Colon (tissue), 2 donors: ENCODE results near the gene STAT1.

Experiments
- FAIRE-seq: peaks from 2 replicates; lab custom pipeline; 2012; peaks lifted over from hg19 to GRCh38; lab: Jason Lieb, UNC
- donor health status: control.
- donor health status: control.

Gene STAT1

DNA sequence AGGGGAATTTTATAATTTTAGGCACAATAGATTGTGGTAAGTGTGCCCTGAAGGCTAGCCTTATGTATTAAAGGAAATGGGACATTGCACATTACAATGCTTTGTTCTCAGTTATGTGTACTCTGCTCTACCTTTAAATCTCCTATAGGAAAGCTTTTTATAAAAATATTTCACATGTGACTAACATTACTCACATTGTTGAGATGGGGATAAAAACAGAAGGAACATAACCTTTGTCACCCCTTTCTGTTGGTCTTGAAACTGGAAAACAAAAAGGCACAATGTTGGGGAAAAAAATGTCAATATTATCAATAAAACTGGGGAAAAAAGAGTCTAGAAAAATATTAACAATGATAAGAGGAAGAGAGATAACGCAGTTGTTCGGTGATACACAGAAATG, 17.3 kb upstream of the STAT1 start:
- no peak for FAIRE-seq

DNA sequence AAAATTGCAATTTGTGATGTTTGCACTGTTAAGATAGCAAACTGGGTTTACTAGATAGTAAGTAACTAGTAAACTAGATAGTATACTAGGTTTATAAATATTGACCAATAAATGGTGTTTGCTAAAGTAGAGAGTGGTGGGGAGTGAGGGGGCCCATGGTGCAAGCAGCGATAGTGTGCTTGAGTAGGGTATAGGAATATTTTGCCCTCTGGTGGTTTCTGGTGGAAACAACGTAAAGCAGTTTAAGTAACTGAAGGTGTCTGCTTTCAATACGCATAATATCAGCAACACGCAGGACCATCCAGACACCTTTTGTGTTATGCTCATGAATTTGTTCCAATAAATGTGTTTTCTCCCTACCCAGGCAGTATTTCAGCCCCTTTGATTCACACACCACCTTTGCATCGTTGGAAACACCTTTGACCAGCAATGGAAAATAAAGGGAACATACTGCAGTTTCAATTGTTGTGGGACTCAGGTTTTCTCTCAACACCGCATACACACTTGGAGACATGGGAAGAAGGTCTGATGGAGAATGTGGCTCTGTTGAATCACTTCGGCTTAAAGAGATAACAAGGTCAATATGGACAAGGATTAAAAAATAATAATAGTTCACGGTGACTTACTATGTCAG, 16.7 kb upstream of the STAT1 start:
- FAIRE-seq: no peak

DNA sequence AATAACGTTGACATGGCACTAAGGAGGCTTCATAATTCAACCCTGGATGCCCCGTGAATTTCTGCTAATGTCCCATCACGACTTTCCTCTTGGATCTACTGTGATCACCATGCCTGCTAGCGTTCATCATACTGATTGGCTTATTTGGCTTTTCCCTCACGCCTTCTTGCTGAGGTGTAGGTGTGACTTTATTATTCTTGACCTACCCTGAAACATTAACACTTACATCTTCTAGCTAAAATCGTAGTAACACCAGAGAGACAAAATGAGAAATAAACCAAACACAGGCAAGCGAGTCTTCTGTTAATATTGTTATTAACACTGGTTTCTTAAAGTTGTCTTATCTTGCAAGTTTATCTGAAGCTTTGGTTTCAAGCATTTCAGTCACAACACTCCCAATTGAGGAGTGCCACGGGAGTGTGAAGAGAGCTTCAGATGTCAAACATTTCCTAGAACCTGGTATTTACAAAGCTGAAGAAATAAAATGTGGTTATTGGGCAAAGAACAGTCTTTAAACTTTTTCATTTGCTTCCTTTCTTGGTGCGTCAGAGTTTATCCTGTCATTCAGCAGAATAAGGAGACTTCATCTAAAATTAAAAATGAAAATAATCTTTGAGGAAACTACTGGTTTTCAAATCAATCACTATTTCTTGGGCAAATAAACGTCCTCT, 15.4 kb upstream of the STAT1 start:
- no peak for FAIRE-seq

DNA sequence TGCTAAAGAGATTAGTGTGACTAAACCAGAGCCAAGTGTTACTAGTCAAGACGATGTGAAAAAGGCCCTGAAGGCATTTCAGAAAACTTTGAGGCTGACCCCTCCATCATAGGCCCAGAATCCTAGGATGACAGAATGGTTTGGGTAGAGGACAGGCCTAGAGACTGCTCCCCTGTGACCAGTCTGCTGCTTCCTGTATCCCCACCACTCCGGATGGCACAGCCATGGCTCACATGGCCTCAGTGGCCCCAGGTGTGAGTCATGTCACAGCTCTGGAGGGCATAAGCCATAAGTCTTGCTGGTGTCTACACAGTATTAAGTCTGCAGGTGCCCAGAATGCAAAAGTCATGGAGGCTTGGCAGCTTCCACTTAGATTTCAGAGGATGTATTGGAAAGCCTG, 12.4 kb upstream of the STAT1 start:
- FAIRE-seq: no peak

DNA sequence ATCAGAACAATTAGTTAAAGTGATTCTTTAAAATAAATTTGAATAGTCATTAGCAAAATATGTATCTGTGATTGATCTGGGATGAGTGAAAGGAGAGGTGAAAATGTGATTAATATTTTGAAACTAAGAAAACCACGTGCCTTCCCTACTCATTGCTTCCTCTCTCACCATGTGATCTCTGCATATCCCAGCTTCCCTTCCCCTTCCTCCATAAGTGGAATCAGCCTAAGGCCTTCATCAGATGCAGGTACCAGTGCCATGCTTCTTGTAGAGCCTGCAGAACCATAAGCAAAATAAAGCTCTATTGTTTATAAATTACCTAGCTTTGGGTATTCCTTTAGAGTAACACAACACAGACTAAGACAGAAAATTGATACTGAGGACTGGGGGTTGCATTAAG, 11.2 kb upstream of the STAT1 start:
- no peak for FAIRE-seq

DNA sequence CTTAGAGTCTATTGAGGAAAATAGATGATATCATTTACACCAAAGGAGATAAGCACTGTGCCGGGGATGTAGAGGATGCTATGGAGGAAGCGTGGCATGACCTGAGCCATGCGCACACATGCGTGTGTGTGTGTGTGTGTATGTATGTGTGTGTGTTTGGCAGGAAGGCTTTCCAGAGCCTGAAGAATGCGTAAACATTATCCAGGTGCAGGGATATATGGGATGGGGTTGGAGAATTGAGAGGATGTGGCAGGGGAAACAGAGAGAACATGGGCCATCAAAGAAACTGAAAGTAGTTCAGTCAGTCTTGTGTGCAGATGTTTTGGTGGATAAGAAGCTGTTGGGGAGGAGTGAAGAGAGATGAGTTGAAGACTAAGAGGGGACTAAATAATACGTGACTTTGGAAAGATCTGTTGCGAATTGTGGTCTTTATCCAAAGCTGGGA, 9.3 kb upstream of the STAT1 start:
- FAIRE-seq: no peak

DNA sequence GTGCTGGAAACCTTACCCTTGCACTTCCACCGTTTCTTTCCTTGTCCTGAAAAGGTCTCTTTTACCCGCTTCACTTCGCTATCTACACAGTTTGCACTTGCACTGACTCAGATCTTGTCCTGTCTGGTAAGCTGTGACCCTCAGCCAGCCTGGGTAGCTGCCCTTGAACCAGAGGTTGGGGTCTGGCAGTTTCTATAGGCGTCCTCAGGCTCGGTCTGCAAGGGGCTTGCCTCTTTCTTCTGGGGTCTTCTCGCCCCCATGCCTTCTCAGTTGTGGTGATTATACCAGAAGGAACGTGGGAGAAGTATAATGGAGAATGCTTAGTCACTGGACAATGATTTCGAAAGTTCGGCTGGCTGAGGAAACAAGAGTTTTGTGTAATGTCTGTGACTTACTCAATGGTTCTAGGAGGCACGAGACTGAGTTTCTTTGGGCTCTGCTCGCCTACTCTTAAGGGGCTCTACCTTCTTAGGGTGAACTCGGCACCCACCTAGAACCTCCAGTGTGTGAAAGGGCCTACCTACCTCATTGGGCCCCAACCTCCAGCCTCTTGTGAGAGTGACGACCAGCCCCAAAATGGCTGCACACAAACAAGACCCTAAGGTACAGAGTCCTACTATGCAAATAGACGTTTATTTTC, 6.9 kb upstream of the STAT1 start:
- FAIRE-seq: no peak

DNA sequence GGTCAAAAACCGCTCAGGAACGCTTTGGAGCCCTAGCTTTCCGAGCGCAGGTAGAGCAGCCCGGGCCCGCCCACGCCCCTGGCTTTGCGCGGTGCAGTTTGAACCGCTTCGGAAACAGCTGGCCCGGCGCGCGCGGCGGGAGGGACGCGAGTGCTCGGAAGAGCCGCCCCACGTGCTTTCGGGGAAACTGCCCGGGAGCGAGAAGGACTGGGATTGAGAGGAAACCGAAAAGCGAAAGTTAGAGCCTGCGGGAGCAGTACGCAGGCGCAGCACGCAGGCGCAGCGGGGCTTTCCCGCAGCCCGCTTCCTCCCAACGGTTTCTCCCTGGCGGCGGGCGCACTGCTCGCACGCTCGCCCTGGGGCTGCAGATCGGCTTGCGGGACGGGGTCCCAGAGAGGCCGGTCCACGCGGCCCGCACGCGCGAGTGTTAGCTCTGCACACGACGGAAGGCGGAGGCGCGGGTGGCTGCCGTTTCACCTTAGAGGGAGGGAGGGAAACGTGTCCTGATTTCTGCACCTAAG, 6.3 kb upstream of the STAT1 start:
- no peak for FAIRE-seq

DNA sequence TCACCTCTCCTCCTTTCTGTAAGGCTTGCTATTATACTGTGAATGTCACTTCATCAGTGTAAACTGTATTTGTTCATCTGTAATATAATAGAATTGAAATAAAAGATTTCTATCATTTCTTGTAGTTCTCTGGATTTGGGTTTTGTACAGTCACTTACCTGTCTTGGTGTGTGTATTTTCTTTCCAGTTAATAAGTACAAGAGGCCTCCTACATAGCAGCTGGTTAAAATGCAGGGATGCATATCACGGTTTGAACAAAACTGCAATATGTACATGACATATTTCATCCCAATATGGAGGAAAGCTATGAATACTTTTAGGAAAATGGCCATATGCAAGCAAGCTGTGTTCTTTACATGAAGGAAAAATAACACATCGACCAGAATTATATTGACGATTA, 5.4 kb upstream of the STAT1 start:
- no peak for FAIRE-seq

DNA sequence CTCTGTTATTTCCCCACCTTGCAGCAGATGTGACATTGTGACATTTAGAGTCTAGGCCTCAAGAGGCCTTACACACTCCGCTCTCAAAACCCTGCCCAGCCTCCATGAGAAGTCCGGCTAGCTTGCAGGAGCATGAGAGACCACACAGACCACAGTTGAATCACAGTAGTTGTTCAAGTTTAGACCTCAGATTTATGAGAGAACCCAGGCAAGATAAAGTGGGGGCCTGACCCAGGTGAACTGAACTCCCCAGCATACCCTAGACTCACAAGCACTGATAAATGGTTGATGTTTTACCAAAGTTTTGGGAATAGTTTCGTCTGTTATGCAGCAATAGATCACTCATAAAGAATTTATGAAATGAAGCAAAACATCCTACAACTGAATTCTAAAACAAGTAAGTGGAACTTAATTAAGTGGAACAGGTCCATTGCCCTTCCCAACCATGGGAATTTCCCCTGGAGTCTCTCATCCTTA, 4.7 kb upstream of the STAT1 start:
- no peak for FAIRE-seq

DNA sequence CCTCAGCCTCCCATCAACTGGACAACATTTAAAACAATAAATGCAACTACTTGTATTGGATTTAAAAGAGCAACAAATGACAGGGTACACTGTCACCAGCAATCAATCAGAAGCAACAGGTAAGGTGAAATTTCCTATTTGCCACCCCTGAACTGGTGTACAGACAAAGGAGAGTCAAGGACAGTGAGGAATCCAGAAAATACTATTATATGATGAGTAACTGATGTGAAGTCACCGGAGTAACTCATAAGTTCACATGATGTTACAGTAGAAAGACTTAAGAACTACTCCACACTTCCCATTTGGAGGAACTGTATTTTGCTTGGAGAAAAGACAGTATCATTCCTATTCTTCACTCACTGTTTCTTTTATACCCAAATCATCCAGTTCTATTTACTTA, 4.1 kb upstream of the STAT1 start:
- no peak for FAIRE-seq

DNA sequence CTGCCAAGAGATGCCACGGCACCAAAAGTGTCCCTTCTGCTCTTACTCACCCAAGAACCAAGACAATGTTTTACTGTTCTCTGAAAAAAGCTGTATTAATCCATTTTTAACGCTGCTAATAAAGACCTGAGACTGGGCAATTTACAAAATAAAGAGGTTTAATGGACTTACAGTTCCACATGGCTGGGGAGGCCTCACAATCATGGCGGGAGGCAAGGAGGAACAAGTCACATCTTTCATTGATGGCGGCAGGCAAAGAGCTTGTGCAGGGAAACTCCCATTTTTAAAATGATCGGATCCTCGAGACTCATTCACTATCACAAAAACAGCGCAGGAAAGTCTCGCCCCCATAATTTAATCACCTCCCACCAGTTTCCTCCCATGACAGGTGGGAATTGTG, 1.9 kb upstream of the STAT1 start:
- FAIRE-seq: no peak

DNA sequence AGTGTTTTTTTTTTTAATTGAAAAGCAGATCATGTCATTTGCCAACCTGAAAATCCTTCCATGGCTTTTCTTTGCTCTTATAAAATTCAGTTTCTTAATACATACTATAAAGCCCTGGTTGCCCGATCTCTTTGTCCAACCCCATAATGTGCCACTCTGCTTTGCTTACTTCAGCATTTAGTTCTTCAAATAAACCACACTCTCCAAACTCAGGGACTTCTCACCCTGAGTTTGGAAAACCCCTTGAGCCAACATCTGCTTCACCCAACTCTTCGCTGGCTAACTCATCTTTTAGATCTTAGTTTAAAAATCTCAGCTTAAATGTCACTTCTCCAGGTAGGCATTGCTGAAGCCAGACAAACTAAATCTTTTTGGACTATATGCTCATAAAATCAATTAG, 1.3 kb upstream of the STAT1 start:
- no peak for FAIRE-seq

DNA sequence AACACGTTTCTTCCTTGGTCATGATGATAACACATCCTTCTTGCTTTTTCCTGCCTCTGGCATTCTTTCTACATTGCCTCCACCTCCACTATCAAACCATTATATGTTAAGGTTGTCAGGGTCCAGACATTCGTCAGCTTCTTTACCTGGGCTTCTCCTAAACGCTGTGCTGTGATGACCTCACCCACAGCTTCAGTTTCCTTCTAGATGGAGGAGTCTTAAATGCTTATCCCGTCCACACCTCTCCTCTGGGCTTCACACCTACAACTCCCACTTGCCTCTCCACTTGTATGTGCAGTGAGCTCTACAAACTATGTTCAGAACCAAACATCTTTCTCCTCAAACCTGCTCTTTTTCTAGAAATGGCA, 666 bp upstream of the STAT1 start:
- FAIRE-seq: no peak

DNA sequence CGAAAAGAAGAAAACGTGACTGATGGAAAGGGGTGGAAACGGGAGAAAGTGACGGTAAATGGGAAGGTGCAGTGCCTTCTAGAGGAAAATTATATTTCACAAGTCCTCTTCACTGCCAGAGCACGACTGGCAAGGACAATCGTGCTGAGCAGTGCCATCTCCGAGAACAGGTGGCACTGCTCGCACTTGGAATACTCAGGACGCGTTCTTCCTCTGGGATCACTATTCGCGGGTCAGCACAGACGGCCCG, 364 bp downstream of the STAT1 start:
- FAIRE-seq: no peak

DNA sequence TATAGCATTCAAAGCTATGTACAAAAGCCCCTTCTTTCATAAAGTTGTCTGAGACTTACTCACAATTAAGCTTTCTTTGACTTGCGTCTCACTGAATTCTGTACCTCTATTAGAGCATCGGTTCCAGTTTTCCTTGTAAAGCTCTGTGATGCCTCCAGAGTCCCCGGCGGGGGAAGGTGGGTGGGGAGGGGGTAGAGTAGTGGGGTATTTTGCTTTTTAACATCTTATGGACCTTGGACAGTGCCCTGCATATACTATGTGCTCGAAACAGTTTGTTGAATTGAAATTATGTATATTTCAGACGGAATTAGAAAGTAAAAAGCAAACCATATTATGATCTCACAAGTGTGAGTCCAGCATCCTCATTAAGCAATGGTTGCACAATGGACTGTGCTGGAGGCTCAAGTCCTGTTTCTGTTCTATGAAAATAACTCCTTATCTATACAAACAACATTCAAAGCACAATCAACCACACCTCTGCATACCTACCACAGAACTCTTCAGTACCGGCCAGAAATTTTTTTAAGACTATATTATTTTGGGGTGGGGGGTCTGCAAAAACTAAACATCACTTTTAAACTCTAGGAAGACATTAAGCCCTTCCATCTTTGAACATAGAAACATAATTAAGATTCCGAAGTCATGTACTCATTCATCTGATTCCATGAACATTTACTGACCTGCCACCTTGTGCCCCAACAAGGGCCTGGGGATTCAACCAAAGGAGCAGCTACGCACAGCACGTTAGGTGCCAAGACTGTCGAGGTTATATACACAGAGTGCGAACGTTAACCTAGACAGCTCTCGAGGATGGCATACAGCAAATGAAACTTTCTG, 908 bp downstream of the STAT1 start:
- FAIRE-seq: no peak

DNA sequence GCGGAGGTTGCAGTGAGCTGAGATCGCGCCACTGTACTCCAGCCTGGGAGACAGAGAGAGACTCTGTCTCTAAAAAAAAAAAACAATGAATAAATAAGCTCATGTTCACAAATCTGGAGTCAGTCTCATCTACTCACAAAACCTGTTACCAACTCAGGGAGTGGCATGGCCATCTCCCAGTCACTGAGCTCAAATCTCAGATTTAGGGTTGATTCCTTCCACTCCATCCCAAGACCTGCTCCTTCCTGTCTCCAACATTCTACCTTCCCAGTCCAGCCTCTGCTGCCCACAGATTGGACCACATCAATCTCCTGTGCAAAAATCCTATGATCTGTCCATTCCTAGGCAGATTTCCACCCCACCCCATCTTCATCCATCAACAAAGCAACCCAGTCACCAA, 1.6 kb downstream of the STAT1 start:
- FAIRE-seq: no peak

DNA sequence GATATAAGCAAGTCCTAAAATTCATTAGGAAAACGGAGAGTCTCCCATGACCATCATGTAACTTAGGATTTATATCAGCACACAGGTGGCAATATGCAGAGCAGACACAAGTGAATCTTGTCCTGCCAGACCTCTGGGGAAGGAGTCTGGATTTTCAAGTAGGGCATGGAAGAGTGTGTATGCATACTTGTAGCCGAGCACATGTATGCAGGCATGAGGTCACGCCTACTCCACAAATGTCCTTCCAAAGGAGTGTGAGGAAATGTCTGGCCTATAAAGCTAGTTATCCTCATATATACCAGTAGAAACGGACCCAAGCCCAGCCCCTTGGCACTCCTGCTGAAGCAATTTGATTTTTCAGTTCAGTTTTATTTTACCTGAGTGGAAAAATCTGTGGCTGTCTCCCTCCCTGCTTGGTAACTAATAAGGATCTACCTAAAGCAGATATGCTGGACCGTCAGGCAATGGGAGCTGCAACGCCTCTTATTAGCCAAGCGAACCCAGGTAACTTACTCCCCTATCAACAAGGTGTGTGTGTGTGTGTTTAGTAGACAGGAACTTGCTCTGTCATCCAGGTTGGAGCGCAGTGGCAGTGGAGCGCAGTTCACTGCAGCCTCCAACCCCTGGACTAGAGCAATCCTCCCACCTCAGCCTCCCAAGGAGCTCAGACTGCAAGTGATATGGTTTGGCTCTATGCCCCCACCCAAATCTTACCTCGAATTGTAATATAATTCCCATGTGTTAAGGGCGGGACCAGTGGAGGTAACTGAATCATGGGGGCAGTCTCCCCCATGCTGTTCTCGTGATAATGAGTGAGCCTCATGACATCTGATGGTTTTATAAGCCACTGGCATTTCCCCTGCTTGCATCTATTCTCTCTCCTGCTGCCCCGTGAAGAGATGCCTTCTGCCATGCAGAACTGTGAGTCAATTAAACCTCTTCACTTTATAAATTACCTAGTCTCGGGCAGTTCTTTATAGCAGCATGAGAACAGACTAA, 2.8 kb downstream of the STAT1 start:
- FAIRE-seq: no peak

DNA sequence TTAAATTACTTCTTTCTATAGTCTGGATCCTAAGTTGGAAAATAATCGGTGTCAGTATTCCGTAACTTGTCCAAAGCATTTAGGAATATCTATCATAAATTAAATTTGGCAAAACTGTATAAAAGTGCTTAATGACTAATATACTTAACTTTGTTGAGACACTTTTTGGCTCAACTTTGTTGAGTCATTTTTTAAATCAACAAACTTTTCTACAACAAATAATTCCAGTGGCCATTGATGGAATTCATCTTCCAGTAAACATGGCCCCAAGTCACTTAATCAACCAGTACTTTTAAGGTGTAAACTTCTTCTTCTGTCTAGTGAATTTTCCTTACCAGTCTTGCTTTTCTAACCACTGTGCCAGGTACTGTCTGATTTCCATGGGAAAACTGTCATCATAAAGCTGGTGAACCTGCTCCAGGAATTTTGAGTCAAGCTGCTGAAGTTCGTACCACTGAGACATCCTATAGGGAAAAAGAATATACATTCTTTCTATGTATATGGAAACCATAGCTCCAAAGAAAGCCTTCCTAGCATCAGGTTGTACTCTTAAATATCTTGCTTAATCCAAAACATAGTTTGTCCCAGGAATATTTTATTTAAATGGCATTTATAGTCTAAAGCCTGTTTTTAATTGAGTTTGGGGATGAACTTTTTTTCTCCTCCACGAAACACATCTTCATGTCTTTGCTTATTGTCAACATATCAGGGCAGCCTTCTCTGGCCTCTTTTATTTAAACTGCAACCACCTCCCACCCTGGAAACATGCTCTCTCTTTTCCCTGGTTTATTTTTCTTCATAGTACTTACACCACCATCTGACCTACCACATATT, 4.2 kb downstream of the STAT1 start:
- no peak for FAIRE-seq

DNA sequence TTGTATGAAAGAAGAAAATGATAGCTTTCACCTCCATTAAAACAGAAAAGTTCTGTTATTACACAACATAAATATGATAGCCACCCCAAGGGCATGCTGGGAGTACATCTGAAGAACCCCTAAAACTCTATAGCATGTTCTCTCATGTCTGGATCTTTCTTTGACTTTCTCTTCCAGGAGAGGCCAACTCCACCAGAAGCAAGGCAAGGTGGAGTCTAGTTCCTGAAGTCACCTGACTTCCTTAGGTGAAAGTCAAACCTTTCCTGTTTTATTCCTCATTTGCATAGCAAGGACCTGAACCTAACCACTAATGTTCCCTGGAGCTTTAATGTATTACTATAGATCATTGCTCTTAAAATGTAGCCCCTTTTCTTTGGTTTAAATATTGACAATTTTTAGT, 5.7 kb downstream of the STAT1 start:
- no peak for FAIRE-seq
